Stimulated activated CD8-positive, alpha-beta memory T cell treated with anti-CD3 and anti-CD28 coated beads, Interleukin-12 subunit alpha, Interleukin-12 subunit beta, amount 100 ng/mL, for 24 hours (primary cell): ENCODE data around the gene FAM217B.

Source experiments
- DNase-seq: peaks from one replicate; pipeline ENCODE4 v3.0.0-alpha.2; 2020; ENCODE audit errors: extremely low read depth

Gene FAM217B, protein sequence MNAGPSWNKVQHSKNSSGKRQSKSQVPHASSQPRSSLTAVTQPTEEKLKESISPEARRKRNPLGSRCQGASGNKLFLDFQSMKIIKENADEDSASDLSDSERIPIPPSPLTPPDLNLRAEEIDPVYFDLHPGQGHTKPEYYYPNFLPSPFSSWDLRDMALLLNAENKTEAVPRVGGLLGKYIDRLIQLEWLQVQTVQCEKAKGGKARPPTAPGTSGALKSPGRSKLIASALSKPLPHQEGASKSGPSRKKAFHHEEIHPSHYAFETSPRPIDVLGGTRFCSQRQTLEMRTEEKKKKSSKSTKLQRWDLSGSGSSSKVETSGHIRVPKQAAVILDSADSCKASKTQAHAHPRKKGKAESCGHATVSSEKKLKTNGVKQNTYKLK

DNA sequence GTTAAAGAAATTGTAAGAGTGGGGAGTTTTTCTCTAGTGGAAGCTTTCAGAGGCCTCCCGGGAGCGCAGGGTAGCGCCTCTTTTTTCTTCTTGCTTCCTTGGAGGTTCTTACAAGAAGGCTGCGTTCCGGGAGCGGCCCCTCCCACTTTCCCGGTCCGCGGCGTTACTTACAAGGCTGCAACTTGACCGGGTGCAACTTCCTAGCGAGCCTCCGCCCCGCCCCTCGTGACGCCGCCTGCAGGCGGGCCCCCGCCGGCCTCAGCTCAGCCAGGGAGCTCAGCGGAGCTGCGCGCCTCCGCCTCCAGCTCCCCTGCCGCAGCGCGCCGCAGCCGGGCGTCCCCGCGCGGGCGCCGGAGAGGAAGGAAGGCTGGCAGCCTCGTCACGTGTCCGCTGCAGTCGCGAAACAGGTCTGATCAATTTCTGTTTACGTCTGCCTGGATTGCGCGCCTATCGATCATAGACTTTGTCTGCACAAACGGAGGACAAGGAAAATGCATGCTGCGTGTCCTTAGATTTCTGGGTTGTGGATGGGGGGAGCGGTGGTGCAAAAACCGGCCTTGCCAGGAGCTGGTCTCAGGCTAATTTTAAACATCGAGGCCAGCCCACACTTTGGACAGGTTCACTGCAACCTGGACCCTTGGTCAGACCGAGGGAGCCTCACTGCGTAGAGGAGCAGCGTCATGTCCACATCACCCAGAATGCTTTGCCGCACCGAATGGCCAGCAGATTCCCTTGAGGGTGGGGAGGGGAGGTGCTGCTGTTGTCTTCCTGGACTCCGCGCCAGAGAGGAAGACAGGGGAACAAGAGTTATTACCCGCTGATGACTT is at the start of gene FAM217B, which contains the start of gene PPP1R3D:
TSS of gene FAM217B (plus strand) at position 261 of the 827 bp plus-strand sequence. CDS start 3,555 bp downstream, outside the sequence.
TSS of gene PPP1R3D (minus strand) at position 177 of the 827 bp plus-strand sequence. CDS start 374 bp downstream, outside the sequence.
- DNase-seq = peak; percentile 82

DNA sequence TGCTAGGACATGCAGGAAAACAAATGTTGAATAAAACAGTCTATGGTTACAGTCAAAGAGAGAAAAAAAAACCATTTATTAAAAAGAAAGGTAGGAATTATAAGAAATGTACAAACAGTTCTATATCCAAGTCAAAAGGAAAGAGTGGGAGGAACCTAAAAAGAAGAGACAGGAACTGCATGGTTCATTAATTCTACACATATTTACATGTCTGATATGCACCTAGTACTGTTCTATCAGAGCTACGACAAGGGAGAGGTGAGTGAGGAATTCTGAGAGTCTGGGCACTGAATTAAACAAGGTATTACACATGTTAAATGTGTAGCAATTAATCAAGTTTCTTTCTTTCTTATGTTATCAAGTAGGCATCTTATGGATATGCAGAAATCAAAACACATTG is 48.6 kb upstream of the FAM217B start:
- no peak for DNase-seq

DNA sequence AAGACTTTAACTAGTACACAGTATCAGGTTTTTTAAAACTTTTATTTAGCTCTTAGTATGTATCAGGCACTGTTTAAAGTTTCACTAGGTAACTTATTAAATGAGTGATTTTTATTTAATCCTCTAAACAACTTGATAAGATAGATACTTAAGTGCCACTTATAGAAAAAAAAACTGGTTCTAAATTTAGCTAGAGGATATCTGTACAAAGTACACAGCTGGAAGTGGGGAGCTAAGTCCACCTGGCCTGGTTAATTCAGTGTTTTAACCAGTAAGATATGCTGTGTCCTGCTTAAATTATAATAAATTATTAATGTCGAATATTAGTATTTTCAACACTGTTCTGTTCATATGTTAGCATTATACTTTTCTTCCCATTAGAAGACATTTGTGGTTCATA is 44.3 kb upstream of the FAM217B start:
- DNase-seq = no peak

DNA sequence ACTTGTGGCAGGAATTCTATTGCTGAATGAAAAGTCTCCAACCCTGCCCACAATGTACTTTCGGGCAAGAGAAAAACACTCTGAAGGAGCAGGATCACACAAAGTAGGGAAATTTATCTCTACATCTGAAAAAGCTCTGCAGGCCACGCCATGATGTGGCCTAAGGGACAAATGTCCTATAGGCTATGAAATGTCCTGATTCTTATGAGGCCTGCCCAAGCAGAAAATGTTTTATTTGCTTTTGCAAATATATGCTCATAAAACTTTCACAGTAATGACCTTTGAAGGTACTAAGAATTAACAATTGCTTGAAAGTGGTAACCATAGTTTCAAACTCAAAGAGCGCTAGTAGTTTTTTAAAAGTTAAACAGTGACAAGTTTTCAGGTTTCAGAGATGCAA is 37.7 kb upstream of the FAM217B start:
- DNase-seq = no peak

DNA sequence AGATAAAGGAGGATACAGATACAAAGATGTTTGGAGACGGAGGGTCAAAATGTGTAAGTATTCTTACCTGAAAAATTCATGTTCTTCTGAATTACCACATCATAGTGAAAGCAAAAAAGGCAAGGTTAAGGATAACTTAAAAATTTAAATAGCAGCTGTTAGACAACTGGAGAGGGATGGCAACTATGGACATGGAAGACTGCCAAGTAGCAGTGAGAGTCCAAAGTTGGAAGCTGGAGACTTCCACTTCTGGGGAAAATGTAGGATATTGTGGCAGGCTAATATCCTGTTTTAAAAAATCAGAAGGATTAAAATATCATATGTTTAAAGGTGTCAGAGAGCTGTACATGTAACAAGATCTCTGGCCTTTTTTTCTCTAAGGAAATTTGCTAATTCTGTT is 36.6 kb upstream of the FAM217B start:
- DNase-seq = no peak

DNA sequence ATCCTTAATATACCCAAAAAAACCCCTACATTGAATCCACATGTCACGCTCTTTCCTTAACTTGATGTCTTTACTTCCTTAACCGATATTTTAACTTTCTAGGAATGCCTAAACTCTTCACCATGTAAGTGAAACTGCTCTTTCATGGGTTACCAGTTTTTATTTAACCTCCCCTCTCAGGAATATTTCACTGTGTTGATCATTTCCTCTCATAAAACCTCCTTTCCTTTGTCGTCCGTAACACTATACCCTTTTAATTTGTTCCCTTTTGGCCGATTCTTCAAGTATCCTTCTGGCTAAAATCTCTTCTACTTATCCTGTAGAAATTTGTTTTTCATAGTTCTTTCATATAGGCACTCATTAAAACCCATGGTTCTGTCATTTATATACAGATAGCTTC is 31.3 kb upstream of the FAM217B start:
- DNase-seq = no peak

DNA sequence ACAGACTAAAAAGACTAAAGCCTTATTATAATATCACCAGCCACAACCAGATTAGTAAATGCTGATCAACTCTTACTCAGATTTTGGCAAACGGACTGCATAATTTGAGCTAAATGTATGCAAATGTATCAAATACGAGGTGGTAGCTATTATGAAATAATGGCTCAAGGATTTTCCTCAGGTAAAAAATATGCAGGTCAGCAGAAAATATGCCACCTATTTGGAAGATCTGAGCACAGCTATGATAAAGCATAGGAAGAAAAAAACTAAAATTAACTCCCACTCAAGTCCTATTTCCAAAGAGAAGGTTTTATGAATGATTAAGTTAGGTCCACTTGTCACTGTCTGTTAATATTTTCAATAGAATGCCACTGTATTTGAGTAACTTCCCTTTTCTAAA is 29.1 kb upstream of the FAM217B start:
- no peak for DNase-seq

DNA sequence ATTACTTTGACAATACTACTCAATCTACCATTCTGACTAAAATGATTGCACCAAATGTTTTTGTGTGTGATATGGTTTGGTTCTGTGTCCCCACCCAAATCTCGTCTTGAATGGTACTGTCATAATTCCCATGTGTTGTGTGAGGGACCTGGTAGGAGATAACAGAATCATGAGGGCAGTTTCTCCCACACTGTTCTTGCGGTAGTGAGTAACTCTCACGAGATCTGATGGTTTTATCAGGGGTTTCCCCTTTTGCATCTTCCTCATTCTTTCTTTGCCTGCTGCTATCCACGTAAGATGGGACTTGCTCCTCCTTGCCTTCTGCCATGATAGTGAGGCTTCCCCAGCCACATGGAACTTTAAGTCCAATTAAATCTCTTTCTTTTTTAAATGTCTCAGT is 27.6 kb upstream of the FAM217B start:
- no peak for DNase-seq

DNA sequence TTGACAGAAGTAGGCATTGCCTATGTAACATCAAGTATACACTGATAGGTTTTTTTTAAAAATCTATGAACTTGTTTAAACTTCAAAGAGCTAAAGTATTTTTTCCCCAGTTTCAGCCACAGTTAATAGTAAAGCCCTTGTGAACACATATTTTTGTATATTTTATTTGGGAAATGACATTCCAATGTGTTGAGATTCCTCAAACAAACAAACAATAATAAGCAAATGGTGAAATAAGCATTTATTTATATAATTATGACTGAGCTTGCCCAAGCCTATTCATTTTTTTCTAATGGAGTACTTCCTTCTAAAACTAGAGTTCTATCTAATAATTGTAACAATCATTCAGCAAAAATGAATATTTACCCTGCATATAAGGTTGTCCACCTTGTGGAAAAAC is 19.2 kb upstream of the FAM217B start:
- DNase-seq = no peak

DNA sequence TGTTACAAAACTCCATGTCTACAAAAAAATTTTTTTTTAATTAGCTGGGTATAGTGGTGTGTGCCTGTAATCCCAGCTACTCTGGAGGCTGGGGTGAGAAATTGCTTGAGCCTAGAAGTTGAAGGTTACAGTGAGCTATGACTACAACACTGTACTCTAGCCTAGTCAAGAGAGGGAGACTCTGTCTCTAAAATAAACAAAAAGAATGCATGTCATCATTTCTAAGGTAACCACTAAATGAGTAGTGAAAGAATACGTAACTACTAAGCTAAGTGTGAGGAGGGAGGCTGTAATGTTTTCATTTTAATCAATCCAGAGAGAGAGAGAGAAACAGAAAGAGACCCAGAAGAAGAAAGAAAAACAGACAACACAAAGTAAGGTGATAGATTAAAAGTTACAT is 16.7 kb upstream of the FAM217B start:
- DNase-seq = no peak

DNA sequence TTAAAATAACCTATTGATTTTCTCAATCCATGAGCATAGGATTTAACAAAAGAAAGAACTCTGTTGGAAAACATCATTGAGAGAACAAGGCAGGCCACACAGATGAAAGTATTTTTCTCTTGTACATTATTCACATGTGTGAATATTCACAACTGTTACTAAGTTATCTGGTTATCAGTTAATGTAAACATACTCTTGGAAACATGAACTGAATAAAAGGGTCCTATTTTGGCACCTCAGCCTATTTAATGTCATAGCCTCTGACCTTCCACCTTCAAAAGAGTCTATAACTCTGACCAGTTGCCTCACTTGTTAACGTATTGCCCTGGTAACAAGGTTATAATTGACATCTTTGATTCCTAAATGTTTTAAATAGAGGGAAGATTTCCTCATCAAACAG is 14.8 kb upstream of the FAM217B start:
- DNase-seq = no peak

DNA sequence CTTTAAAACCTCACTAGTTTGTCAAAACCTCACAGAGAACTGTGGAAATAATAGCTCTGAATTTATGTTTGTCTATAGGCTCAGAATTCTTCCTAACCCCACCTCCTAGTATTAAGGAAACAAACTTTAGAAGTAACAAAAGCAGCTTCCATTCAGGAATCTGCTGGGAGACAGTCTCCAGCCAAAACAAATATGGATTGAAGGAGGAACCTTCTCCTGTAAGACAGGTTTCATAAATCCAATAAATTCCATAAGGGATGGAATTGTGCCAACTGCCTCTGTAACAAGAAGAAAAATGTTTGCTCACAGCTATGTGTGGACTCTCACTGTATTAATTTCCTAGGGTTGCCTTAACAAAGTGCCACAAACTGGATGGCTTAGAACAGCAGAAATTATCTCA is 14.3 kb upstream of the FAM217B start:
- no peak for DNase-seq

DNA sequence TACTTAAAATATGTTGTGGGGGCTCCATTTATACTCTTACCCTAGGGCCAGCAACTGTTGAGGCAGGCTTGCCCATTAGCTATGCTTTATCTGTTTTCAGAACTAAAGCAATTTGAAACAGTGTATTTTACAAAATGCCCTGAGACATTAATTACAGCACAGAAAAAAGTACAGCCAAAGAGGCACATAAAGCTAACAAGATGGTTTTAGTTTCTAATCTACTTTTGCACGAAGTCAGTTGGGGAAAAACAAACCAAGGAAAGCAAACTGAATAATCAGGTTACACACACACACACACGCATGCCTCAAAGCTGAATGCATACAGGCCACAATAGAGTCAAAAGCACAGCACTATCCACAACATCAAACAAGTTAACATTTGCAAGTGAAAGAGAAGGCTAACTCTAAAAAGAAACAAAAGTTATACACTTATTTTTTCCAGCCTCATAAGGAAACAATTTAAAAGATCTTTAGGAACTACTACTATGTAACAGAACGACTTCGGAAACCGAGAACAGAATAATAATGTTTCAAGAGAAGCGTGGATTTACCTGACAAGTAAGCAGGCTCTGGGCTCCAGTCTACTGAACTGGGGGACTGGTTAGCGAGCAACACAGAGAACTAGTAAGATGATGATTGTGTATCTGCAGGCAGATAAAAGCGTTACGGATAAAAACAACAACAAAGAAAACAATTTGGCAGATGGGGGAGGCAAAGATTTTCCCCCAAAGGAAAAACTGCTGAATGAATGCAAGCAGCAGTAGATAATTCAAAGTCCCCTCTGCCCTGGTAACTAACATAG is 8.5 kb upstream of the FAM217B start:
- DNase-seq = no peak

DNA sequence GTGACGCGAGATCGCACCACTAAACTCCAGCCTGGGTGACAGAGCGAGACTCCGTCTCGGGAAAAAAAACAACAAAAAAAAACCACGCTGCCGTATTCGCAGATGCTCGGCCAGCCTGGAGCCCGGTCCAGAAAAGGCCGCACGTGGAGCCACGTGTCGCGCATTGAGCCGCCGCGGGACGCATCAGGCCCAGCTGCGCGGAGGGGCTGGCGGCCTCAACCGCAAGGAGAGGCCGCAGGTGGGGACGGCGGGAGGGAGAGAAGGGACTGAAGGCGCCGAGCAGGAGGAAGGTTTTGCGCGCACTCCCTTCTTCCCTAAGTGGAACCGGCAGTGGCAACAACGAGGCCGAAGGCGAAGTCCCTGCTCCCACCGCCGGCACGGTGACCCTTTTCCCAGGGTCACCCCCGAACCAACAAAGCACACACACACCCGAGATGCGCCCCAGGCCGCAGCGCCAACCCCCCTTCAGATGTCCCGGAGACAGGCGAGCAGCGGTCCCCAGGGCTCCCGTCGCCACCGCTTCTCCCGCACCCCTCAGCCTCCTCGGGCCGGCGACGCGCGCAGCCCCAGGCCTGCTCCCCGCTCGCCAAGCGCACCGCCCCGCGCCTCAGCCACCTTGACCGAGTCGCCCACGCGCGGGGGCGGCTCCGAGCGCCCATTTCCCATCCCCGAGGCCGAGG is 7.4 kb upstream of the FAM217B start:
- no peak for DNase-seq

DNA sequence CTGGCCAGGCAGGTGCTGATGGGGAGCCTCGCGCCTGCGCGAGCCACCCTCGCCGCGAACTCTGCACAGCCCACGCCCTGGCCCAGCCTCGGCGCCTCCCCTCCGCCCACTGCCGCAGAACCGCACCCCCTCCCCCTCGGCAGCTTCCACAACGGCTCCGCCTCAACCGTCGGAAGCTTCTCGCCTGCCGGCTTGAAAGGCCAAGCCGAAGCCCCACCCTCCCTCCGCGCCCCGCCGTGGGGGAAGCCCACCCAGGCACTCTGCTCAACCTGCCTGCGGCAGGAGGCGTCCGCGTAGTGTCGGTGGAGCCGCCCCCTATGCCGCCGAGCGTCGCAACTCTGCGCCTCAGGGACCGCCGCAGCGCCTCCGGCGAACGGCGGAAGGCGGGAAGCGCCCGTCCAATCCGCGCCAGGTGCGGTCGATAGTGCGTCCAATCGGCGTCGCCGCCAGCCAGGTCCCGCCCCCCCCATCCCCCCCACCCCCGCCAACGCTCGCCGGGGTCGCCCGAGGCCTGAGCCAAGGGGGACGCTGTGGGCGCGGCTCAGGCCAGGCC is 6.8 kb upstream of the FAM217B start, which contains the start of gene SYCP2:
TSS of gene SYCP2 (minus strand) at position 342 of the 553 bp plus-strand sequence. CDS start 11,224 bp downstream, outside the sequence.
- DNase-seq = no peak

DNA sequence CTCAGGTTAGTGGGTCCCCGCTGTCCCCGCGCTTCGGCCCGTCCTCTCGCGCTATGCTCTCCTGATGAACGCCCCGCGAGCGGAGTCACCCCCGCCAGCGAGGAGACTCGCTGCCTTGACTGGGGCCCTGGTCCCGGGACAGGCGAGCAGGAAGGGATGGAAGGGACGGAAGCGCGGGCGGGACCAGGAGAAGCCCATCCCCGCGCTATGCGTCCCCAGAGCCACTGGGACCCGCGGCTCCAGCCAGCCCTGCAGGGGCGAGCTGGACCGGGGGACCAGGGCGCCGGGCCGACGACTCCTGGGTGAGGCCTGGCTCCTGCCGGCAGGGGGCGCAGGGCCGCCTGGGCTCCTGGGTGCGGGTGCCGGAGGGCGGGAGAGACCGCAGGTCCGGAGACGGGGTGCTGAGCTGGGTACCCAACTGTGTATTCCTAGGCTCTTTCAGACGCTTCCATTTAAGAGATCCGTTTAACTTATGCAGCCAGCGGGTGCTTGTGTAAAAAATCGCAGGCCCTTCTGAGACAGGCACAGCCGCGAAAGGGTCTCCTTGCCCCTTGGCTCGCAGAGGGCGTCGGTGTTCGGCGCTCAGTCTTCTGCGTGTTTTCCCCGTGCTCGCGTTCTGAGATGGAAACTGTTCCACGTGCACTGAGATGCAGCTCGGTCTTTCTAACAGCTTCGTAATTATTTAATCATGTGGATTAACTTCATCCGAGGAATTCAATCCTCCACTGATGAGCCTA is 6.2 kb upstream of the FAM217B start:
- DNase-seq = peak; percentile 60

DNA sequence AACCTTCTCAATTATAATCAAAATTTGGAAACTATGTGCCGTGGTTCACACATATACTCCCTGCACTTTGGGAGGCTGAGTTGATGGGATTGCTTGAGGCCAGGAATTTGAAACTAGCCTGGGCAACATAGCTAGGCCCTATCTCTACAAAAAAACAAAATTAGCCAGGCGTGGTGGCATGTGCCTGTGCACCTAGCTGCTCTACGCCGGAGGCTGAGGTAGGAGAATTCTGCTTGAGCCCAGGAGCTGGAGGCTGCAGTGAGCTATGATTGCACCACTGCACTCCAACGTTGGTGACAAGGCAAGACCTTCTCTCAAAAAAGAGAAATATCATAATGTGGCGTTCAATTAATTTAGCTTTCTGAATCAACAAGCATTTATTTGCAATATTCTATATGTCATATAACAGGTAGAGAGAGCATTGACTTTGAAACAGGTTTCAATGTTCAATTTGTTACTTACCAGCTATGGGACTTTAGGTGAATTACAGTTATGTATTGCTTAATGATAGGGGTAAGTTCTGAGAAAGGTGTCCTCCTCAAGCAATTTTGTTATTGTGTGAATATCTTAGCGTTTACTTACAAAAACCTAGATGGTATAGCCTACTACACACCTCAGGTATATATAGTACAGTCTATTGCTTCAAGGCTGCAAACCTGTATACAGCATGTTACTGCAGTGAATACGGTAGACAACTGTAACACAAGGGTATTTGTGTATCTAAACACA is 4.6 kb upstream of the FAM217B start:
- no peak for DNase-seq

DNA sequence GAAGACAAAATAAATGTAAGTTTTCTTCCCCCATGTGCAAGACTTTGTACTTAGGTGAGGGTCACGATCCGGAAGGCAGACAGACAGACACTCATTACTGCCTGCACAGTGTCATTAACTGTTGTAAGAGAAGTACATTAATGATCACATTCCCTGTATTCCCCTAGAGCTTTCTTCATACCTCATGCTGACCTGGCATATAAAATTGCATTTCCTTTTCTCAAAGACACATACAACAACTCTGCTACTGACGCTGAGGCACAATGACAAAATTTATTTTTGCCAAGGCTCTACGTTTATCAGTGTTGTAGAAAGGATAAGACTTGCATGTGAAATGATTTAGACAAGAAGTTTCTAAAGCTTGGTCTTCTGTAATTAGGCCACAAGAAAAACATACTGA is 3.8 kb upstream of the FAM217B start:
- DNase-seq = no peak

DNA sequence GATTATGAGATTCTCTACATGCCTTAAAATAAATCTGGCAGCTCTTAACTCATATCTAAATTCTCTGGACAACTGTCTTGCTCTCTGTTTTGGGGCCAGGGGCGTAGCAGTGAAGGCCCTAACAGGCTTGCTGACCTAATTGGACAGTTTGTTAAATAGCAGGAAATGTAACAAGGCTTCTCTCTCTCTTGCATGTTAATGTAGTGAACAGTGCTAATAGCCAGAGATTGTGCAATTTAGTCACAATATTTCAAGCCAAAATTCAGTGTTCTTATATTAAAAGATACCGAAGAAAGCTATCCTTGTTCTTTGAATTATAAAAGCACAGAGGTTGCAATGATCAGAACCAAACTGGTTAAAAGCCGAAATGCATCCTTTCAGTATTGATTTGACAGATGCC is 3.0 kb upstream of the FAM217B start:
- no peak for DNase-seq

DNA sequence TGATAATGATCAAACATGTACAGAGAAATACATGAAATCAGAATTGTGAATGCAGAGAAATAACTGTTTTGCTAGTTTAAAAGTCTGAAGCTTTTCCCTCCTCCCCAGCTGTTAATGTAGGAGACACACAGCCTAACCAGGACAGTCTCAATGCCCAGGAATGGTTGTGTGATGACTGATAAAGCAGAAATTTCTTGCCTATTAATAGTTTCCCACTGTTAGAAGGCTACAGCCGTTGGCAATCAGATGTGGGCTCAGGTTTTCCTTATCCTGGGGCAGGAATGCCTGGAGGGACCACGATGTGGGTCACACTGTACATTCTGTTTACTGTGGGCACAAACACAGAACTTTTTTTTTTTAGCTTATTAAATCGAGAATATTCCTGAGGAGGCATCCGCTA is 2.0 kb upstream of the FAM217B start:
- no peak for DNase-seq
